ENCODE data around the gene MFSD6.
"Not testable (repeated sequence)": the region's sequence is repeated elsewhere in the genome, so short reads cannot be mapped to it uniquely, and the experiment has no call there.

DNA sequence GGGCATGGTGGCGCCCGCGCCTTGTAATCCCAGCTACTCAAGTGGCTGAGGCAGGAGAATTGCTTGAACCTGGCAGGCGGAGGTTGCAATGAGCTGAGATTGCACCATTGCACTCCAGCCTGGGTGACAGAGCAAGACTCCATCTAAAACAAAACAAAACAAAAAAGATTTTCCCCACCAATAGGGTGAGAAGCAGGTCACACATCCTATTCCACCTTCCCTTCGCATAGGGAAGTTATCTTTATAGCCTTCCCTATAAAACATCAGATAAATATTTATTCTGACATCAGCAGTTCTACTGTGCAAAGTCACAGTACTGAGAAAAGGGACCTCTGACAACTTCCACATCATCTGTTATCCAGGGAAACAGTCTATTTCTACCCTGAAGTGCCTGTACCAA, 101.7 kb downstream of the MFSD6 start:
- TF ChIP-seq, protein P1, sequence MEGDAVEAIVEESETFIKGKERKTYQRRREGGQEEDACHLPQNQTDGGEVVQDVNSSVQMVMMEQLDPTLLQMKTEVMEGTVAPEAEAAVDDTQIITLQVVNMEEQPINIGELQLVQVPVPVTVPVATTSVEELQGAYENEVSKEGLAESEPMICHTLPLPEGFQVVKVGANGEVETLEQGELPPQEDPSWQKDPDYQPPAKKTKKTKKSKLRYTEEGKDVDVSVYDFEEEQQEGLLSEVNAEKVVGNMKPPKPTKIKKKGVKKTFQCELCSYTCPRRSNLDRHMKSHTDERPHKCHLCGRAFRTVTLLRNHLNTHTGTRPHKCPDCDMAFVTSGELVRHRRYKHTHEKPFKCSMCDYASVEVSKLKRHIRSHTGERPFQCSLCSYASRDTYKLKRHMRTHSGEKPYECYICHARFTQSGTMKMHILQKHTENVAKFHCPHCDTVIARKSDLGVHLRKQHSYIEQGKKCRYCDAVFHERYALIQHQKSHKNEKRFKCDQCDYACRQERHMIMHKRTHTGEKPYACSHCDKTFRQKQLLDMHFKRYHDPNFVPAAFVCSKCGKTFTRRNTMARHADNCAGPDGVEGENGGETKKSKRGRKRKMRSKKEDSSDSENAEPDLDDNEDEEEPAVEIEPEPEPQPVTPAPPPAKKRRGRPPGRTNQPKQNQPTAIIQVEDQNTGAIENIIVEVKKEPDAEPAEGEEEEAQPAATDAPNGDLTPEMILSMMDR (IDR thresholded peaks at IDR 0.05): not testable (repeated sequence)
- TF ChIP-seq POLR2A (IDR thresholded peaks at IDR 0.05): not testable (repeated sequence)

Measured in Peyer's patch (tissue), 4 donors.